HepG2 (cell line): ENCODE measurements around the gene MYL4.

Experiments used
- ZBTB20 ChIP-seq: sonication (generic); formaldehyde crosslinking; IDR thresholded peaks from 2 replicates; pipeline ENCODE4 v1.8.1; 2023; ENCODE audit warnings: missing genetic modification reagents, low read depth, mild to moderate bottlenecking, borderline replicate concordance
- ZBTB40 ChIP-seq, 2 experiments: fragments of 450-650 bp in 1 of 2; sonication (generic) in 1 of 2; formaldehyde crosslinking in 1 of 2; IDR thresholded peaks; 2 replicates each; pipeline versions ENCODE4 v1.6.1 to v1.8.0; 2016 to 2022; ENCODE audit warnings: antibody characterized with exemption in 1 of 2, mild to moderate bottlenecking in 1 of 2, missing genetic modification reagents in 1 of 2
- ZNF501 ChIP-seq: sonication (generic); formaldehyde crosslinking; IDR thresholded peaks from 2 replicates; pipeline ENCODE4 v1.5.1; 2020; ENCODE audit warnings: mild to moderate bottlenecking, moderate library complexity, missing genetic modification reagents
- ZNF780A ChIP-seq: sonication (generic); formaldehyde crosslinking; IDR thresholded peaks from 2 replicates; pipeline ENCODE4 v1.8.0; 2022; ENCODE audit warnings: mild to moderate bottlenecking, missing genetic modification reagents, moderate library complexity
- TF ChIP-seq, protein P1 (sequence below): sonication (generic); formaldehyde crosslinking; IDR thresholded peaks from 2 replicates; pipeline ENCODE4 v1.5.0; 2020; ENCODE audit warnings: mild to moderate bottlenecking, missing genetic modification reagents, moderate library complexity

DNA sequence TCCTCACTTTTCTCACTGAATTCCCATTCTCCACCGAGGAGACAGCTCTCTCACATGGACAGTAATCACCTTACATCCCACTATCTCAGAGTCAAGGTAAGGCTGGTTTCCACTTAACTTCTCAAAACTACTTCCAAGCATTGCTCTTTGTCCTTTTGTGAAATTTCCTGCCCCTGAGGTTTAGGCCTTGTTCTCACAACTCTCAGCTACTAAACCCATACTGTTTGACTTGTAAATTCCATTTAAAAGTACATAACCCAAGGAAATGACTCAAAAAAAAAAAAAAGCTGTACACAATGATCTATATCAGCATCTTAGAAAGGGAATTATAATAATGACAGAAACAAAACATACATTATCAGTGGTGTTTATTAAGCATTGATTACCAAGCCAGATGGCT, 28.8 kb upstream of the MYL4 start:
- TF ChIP-seq ZNF780A (CRISPR knock-in tag) = no peak
- TF ChIP-seq, protein P1, sequence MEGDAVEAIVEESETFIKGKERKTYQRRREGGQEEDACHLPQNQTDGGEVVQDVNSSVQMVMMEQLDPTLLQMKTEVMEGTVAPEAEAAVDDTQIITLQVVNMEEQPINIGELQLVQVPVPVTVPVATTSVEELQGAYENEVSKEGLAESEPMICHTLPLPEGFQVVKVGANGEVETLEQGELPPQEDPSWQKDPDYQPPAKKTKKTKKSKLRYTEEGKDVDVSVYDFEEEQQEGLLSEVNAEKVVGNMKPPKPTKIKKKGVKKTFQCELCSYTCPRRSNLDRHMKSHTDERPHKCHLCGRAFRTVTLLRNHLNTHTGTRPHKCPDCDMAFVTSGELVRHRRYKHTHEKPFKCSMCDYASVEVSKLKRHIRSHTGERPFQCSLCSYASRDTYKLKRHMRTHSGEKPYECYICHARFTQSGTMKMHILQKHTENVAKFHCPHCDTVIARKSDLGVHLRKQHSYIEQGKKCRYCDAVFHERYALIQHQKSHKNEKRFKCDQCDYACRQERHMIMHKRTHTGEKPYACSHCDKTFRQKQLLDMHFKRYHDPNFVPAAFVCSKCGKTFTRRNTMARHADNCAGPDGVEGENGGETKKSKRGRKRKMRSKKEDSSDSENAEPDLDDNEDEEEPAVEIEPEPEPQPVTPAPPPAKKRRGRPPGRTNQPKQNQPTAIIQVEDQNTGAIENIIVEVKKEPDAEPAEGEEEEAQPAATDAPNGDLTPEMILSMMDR (CRISPR knock-in tag) = no peak
- TF ChIP-seq ZBTB20 (CRISPR knock-in tag) = no peak
- no peak for TF ChIP-seq ZNF501 (CRISPR knock-in tag)
- no peak for TF ChIP-seq ZBTB40 (IDR thresholded peaks at IDR 0.05)
- no peak for TF ChIP-seq ZBTB40 (CRISPR knock-in tag; IDR thresholded peaks at IDR 0.05)
